NOMO-1 treated with dmso at 0.1 percent for 144 hours (cell line): ENCODE measurements around the gene SBF2.
A peak's percentile ranks its signal among the peaks of the same experiment; 100 is the strongest.

Experiments used
- DNase-seq: peaks from one replicate; lab custom pipeline; 2025; ENCODE audit not compliant: unreplicated experiment; lab: John Stamatoyannopoulos, UW

Gene SBF2

GRCh38 chr11:9859554-9860305 is 434.3 kb downstream of the SBF2 start:
- no peak for DNase-seq

GRCh38 chr11:9858822-9859221 is 435.2 kb downstream of the SBF2 start:
- no peak for DNase-seq

GRCh38 chr11:9858218-9858617 is 435.8 kb downstream of the SBF2 start:
- DNase-seq: no peak

GRCh38 chr11:9855579-9856287 is 438.3 kb downstream of the SBF2 start:
- no peak for DNase-seq

- DNase-seq: no peak
These were observed 440.0 kb downstream of the SBF2 start for GRCh38 chr11:9853929-9854552.

GRCh38 chr11:9852465-9852864 is 441.6 kb downstream of the SBF2 start:
- no peak for DNase-seq

GRCh38 chr11:9851366-9851765 is 442.7 kb downstream of the SBF2 start:
- no peak for DNase-seq

- DNase-seq: no peak
These were observed 443.7 kb downstream of the SBF2 start for GRCh38 chr11:9850224-9850895.

- peak; percentile 23 for DNase-seq
These were observed 444.6 kb downstream of the SBF2 start for GRCh38 chr11:9849389-9849788.

- no peak for DNase-seq
These were observed 446.4 kb downstream of the SBF2 start for GRCh38 chr11:9847636-9848035.

GRCh38 chr11:9842923-9843322 is 451.1 kb downstream of the SBF2 start:
- DNase-seq: no peak

GRCh38 chr11:9840460-9841004 is 453.5 kb downstream of the SBF2 start:
- DNase-seq: no peak

GRCh38 chr11:9839550-9839949 is 454.5 kb downstream of the SBF2 start:
- DNase-seq: no peak

GRCh38 chr11:9838961-9839360 is 455.1 kb downstream of the SBF2 start:
- DNase-seq: no peak

GRCh38 chr11:9838229-9838628 is 455.8 kb downstream of the SBF2 start:
- no peak for DNase-seq

- DNase-seq: no peak
These were observed 459.7 kb downstream of the SBF2 start for GRCh38 chr11:9834291-9834690.

- DNase-seq: no peak
These were observed 462.9 kb downstream of the SBF2 start for GRCh38 chr11:9831122-9831521.

- no peak for DNase-seq
These were observed 466.3 kb downstream of the SBF2 start for GRCh38 chr11:9827708-9828107.

GRCh38 chr11:9826390-9826789 is 467.6 kb downstream of the SBF2 start:
- DNase-seq: no peak

- no peak for DNase-seq
These were observed 468.1 kb downstream of the SBF2 start for GRCh38 chr11:9825895-9826294.

GRCh38 chr11:9825315-9825714 is 468.7 kb downstream of the SBF2 start:
- no peak for DNase-seq
